GM10266 (cell line): ENCODE data around the gene TUBGCP3.
A peak's percentile ranks its signal among the peaks of the same experiment; 100 is the strongest.

Source experiments
- DNase-seq: peaks from one replicate; pipeline ENCODE4 v3.0.0; 2012; ENCODE audit errors: extremely low spot score
- CTCF ChIP-seq: IDR thresholded peaks from 2 replicates; pipeline ENCODE4 v1.5.1; 2012; ENCODE audit warnings: mild to moderate bottlenecking, low read depth; ENCODE audit not compliant: control insufficient read depth, insufficient read depth; ENCODE audit errors: missing control alignments

The TUBGCP3 gene

GRCh38 chr13:112592647-112593046 lies 4.7 kb upstream of the TUBGCP3 start:
- TF ChIP-seq CTCF = no peak

GRCh38 chr13:112592181-112592580 lies 4.2 kb upstream of the TUBGCP3 start:
- no peak for TF ChIP-seq CTCF
- DNase-seq = no peak

More at GRCh38 chr13:112592647-112593046, 4.7 kb upstream of the TUBGCP3 start:
- DNase-seq = no peak

GRCh38 chr13:112588490-112589297 lies 741 bp upstream of the TUBGCP3 start:
- TF ChIP-seq CTCF = no peak
- DNase-seq = no peak

- DNase-seq = peak; percentile 85
- peak; percentile 23 for TF ChIP-seq CTCF
Measured at GRCh38 chr13:112587212-112587763, 665 bp downstream of the TUBGCP3 start.

GRCh38 chr13:112586334-112586960 lies 1.5 kb downstream of the TUBGCP3 start:
- TF ChIP-seq CTCF = no peak
- peak; percentile 55 for DNase-seq

- no peak for TF ChIP-seq CTCF
- peak; percentile 72 for DNase-seq
Measured at GRCh38 chr13:112583592-112584277, 4.2 kb downstream of the TUBGCP3 start.
